H1 (cell line): Measurements from ENCODE around the gene OR2F1. TPM values are rescaled to one million over a fixed set of nuclear protein-coding genes. Genes with fewer than 3 reads are reported as not detected.

Experiments used
- CTCF ChIA-PET: fragments of 300-600 bp; sonication (Branson Sonifier 250); formaldehyde crosslinking; loops from one replicate; lab custom pipeline; 2021; ENCODE audit not compliant: partially characterized antibody; lab: Charles Lee
- POLR2A ChIA-PET: fragments of 300-600 bp; sonication (Branson Sonifier 250); formaldehyde crosslinking; loops from one replicate; lab custom pipeline; 2021; ENCODE audit warnings: inconsistent platforms; ENCODE audit not compliant: partially characterized antibody; lab: Charles Lee
- DNase-seq, 2 experiments: peaks; one replicate each; pipeline versions ENCODE4 v3.0.0 to v3.0.0-alpha.2; 2010 to 2022; ENCODE audit warnings: low spot score in 2 of 2, low read depth in 1 of 2, mixed read lengths in 1 of 2
- FAIRE-seq: peaks from 2 replicates; lab custom pipeline; 2011; peaks lifted over from hg19 to GRCh38; lab: Jason Lieb, UNC
- H2AFZ ChIP-seq: 2 replicates; pipeline ENCODE4 v1.8.1; 2012; ENCODE audit warnings: low read length, inconsistent platforms
- H2AK5ac ChIP-seq: 2 replicates; pipeline ENCODE4 v1.6.1; 2013; ENCODE audit warnings: low read depth, low read length
- H2BK120ac ChIP-seq: replicated peaks from 2 replicates; pipeline ENCODE3; 2013; ENCODE audit warnings: low read depth, low read length, inconsistent platforms
- H2BK12ac ChIP-seq: 2 replicates; pipeline ENCODE4 v1.6.1; 2013; ENCODE audit warnings: low read depth, low read length
- H2BK15ac ChIP-seq: 2 replicates; pipeline ENCODE4 v1.6.1; 2013; ENCODE audit warnings: low read length
- H2BK20ac ChIP-seq: 2 replicates; pipeline ENCODE4 v1.6.1; 2013; ENCODE audit warnings: low read length
- H2BK5ac ChIP-seq: 2 replicates; pipeline ENCODE4 v1.6.1; 2013; ENCODE audit warnings: low read depth, low read length
- H3K14ac ChIP-seq: 2 replicates; pipeline ENCODE4 v1.6.1; 2013; ENCODE audit warnings: inconsistent platforms; ENCODE audit not compliant: insufficient read length
- H3K18ac ChIP-seq: 2 replicates; pipeline ENCODE4 v1.6.1; 2013; ENCODE audit warnings: low read length; ENCODE audit errors: extremely low read depth
- H3K23ac ChIP-seq: 2 replicates; pipeline ENCODE4 v1.6.1; 2013; ENCODE audit warnings: inconsistent platforms; ENCODE audit not compliant: insufficient read length
- H3K23me2 ChIP-seq: 2 replicates; pipeline ENCODE4 v1.6.1; 2013; ENCODE audit warnings: low read depth, low read length
- H3K27ac ChIP-seq: 2 replicates; pipeline ENCODE4 v1.6.1; 2011; ENCODE audit warnings: low read depth, low read length, inconsistent platforms
- H3K27me3 ChIP-seq, 4 experiments: replicated peaks in 1 of 4; 1 replicate in 1 of 4; 2 replicates in 3 of 4; pipeline versions ENCODE4 v1.6.1 to v1.8.1; 2011 to 2013; ENCODE audit warnings: low read length in 3 of 4, mild to moderate bottlenecking in 3 of 4, inconsistent platforms in 2 of 4, mixed read lengths in 2 of 4, moderate library complexity in 1 of 4; ENCODE audit not compliant: control insufficient read depth in 3 of 4, insufficient read depth in 3 of 4; ENCODE audit errors: extremely low read depth in 1 of 4
- H3K36me3 ChIP-seq, 4 experiments: 2 replicates each; pipeline versions ENCODE4 v1.6.1 to v1.8.1; 2011 to 2013; ENCODE audit warnings: mild to moderate bottlenecking in 4 of 4, low read length in 3 of 4, moderate library complexity in 2 of 4, control low read depth in 1 of 4, inconsistent platforms in 1 of 4; ENCODE audit not compliant: insufficient read depth in 4 of 4, control insufficient read depth in 2 of 4
- H3K4ac ChIP-seq: replicated peaks from 2 replicates; pipeline ENCODE3; 2013; ENCODE audit warnings: low read length, low read depth, mixed read lengths, inconsistent platforms; ENCODE audit not compliant: insufficient read length
- H3K4me1 ChIP-seq, 4 experiments: replicated peaks in 1 of 4; 1 replicate in 1 of 4; 2 replicates in 3 of 4; pipeline versions ENCODE4 v1.6.1 to v1.8.1; 2011 to 2013; ENCODE audit warnings: low read length in 3 of 4, inconsistent platforms in 2 of 4, mixed read lengths in 1 of 4; ENCODE audit not compliant: insufficient read depth in 4 of 4, control insufficient read depth in 3 of 4
- H3K4me2 ChIP-seq, 2 experiments: 2 replicates each; pipeline versions ENCODE4 v1.6.1 to v1.8.1; 2011 to 2013; ENCODE audit warnings: low read depth in 2 of 2, low read length in 2 of 2, control low read depth in 1 of 2, inconsistent platforms in 1 of 2, mild to moderate bottlenecking in 1 of 2; ENCODE audit not compliant: insufficient read depth in 1 of 2
- H3K4me3 ChIP-seq, 4 experiments: fragments of 200-600, 300-600 bp in 1 of 4; sonication (generic), shearing (Covaris generic), sonication (Bioruptor Twin) in 1 of 4; 2 replicates each; pipeline versions ENCODE4 v1.5.1 to v1.8.1; 2011 to 2016; ENCODE audit warnings: low read length in 4 of 4, low read depth in 3 of 4, control low read depth in 2 of 4, inconsistent platforms in 2 of 4, mild to moderate bottlenecking in 2 of 4, mixed read lengths in 1 of 4, moderate library complexity in 1 of 4; ENCODE audit not compliant: insufficient read depth in 2 of 4; ENCODE audit errors: extremely low read depth in 1 of 4
- H3K56ac ChIP-seq: replicated peaks from 2 replicates; pipeline ENCODE3; 2013; ENCODE audit warnings: low read depth, mild to moderate bottlenecking, mixed read lengths, low read length, inconsistent platforms; ENCODE audit not compliant: insufficient read length
- H3K79me1 ChIP-seq: 2 replicates; pipeline ENCODE4 v1.6.1; 2013; ENCODE audit warnings: low read depth, low read length, control low read depth
- H3K79me2 ChIP-seq, 2 experiments: 2 replicates each; pipeline versions ENCODE4 v1.6.1 to v1.8.1; 2012 to 2013; ENCODE audit warnings: low read length in 2 of 2, mild to moderate bottlenecking in 2 of 2, inconsistent platforms in 1 of 2; ENCODE audit not compliant: insufficient read depth in 2 of 2, control insufficient read depth in 1 of 2
- H3K9ac ChIP-seq, 4 experiments: replicated peaks in 1 of 4; 1 replicate in 1 of 4; 2 replicates in 3 of 4; pipeline versions ENCODE4 v1.6.1 to v1.8.1; 2011 to 2013; ENCODE audit warnings: low read depth in 3 of 4, low read length in 3 of 4, control low read depth in 2 of 4, mild to moderate bottlenecking in 2 of 4, moderate library complexity in 2 of 4, inconsistent platforms in 1 of 4; ENCODE audit errors: extremely low read depth in 1 of 4
- H3K9me3 ChIP-seq, 2 experiments: 2 replicates each; pipeline versions ENCODE4 v1.6.1 to v1.8.1; 2012 to 2013; ENCODE audit warnings: mild to moderate bottlenecking in 2 of 2, moderate library complexity in 2 of 2, control low read depth in 1 of 2, inconsistent platforms in 1 of 2, low read depth in 1 of 2, low read length in 1 of 2, mixed read lengths in 1 of 2; ENCODE audit not compliant: insufficient read depth in 2 of 2
- H4K20me1 ChIP-seq, 2 experiments: replicated peaks in 1 of 2; 2 replicates each; pipeline versions ENCODE3 to v1.8.1; 2011 to 2013; ENCODE audit warnings: inconsistent platforms in 2 of 2, low read length in 2 of 2, mild to moderate bottlenecking in 1 of 2; ENCODE audit not compliant: insufficient read depth in 2 of 2, control insufficient read depth in 1 of 2
- H4K5ac ChIP-seq: 2 replicates; pipeline ENCODE4 v1.6.1; 2013; ENCODE audit warnings: low read length, low read depth, mixed read lengths, inconsistent platforms; ENCODE audit not compliant: insufficient read length
- H4K8ac ChIP-seq: 2 replicates; pipeline ENCODE4 v1.8.0; 2013; ENCODE audit warnings: mild to moderate bottlenecking, moderate library complexity, low read length, inconsistent platforms; ENCODE audit not compliant: insufficient read depth; ENCODE audit errors: extremely low read depth
- H4K91ac ChIP-seq: replicated peaks from 2 replicates; pipeline ENCODE3; 2013; ENCODE audit warnings: low read length, mixed read lengths, inconsistent platforms; ENCODE audit not compliant: insufficient read length
- BRCA1 ChIP-seq: IDR thresholded peaks from 2 replicates; pipeline ENCODE4 v1.6.1; 2012; ENCODE audit warnings: low read depth, low read length, improper control_type of control experiment
- CBX5 ChIP-seq: fragments of 300-800, 300-1000 bp; sonication (generic); IDR thresholded peaks from 2 replicates; pipeline ENCODE4 v1.7.1; 2016; ENCODE audit warnings: antibody characterized with exemption, low read length, low read depth
- CBX8 ChIP-seq: fragments of 300-800, 300-1000 bp; sonication (generic); IDR thresholded peaks from 2 replicates; pipeline ENCODE4 v1.7.1; 2016; ENCODE audit warnings: low read depth, low read length, borderline replicate concordance
- CHD1 ChIP-seq: IDR thresholded peaks from 2 replicates; pipeline ENCODE4 v1.6.1; 2012; ENCODE audit warnings: low read depth, low read length, improper control_type of control experiment
- CHD2 ChIP-seq: IDR thresholded peaks from 2 replicates; pipeline ENCODE4 v1.6.1; 2012; ENCODE audit warnings: low read length, improper control_type of control experiment
- CREB1 ChIP-seq: IDR thresholded peaks from 2 replicates; pipeline ENCODE4 v1.6.1; 2012; ENCODE audit warnings: inconsistent platforms
- CTBP2 ChIP-seq: IDR thresholded peaks from 2 replicates; pipeline ENCODE4 v1.7.0; 2011; ENCODE audit warnings: borderline replicate concordance, mild to moderate bottlenecking, moderate library complexity, mixed read lengths, low read length; ENCODE audit not compliant: insufficient read depth, insufficient read length
- HDAC6 ChIP-seq: IDR thresholded peaks from one replicate; pipeline ENCODE4 v1.7.1; 2012; ENCODE audit warnings: low read depth, mild to moderate bottlenecking, inconsistent platforms, low read length, moderate library complexity
- POU5F1 ChIP-seq: IDR thresholded peaks from 2 replicates; pipeline ENCODE4 v1.6.1; 2011; ENCODE audit warnings: low read depth, mild to moderate bottlenecking, low read length, moderate library complexity
- RAD21 ChIP-seq, 2 experiments: IDR thresholded peaks in 1 of 2; conservative IDR thresholded peaks in 1 of 2; 2 replicates each; pipeline ENCODE4 v1.6.1; 2011; ENCODE audit warnings: low read depth in 2 of 2, low read length in 2 of 2, improper control_type of control experiment in 1 of 2, inconsistent platforms in 1 of 2, mild to moderate bottlenecking in 1 of 2, moderate library complexity in 1 of 2
- SP1 ChIP-seq: IDR thresholded peaks from 2 replicates; pipeline ENCODE4 v1.6.1; 2011; ENCODE audit warnings: low read depth, low read length
- SP2 ChIP-seq: IDR thresholded peaks from 2 replicates; pipeline ENCODE4 v1.6.1; 2012; ENCODE audit warnings: mild to moderate bottlenecking, low read length, inconsistent platforms
- SP4 ChIP-seq: IDR thresholded peaks from 2 replicates; pipeline ENCODE4 v1.6.1; 2012; ENCODE audit warnings: low read length, inconsistent platforms
- SUZ12 ChIP-seq: fragments of 200-600 bp; sonication (generic); IDR thresholded peaks from 2 replicates; pipeline ENCODE4 v1.6.1; 2012; ENCODE audit warnings: mild to moderate bottlenecking, inconsistent platforms, low read length, moderate library complexity, mixed read lengths
- TBP ChIP-seq: IDR thresholded peaks from 2 replicates; pipeline ENCODE4 v1.6.1; 2011; ENCODE audit warnings: low read depth, low read length, improper control_type of control experiment
- polyA plus RNA-seq, 7 experiments: library from polyadenylated mRNA; depleted of rRNA in 3 of 7; stranded (reverse) in 5 of 7; unstranded in 2 of 7; fragments of >200 nt in 5 of 7; fragments of 200-250 nt in 2 of 7; gene quantifications; 1 replicate in 5 of 7; 2 replicates in 1 of 7; 4 replicates in 1 of 7; pipeline versions ENCODE4 v1.2.1 to v1.2.3, GENCODE V29; 2011 to 2013; ENCODE audit warnings: missing spikeins in 2 of 7, mixed read lengths in 2 of 7
- total RNA-seq: library from RNA; stranded (reverse); fragmentation: NEBNext Ultra II Directional; extraction: Animal tissue kit (Norgen Biotek cat#: 25700); gene quantifications from 2 replicates; pipeline ENCODE4 v1.2.1, GENCODE V29; 2021
- TF ChIP-seq, protein P1 (sequence below): IDR thresholded peaks from 2 replicates; pipeline ENCODE4 v1.6.1; 2011; ENCODE audit warnings: low read depth, mild to moderate bottlenecking, low read length; ENCODE audit not compliant: insufficient read depth

OR2F1 gene
- total and polyA plus RNA-seq, 2 of the 8 experiments (the other 6 are each of a cell fraction or from before 2014, with no cell fraction given), result 0.19 TPM; not detected in 1

DNA sequence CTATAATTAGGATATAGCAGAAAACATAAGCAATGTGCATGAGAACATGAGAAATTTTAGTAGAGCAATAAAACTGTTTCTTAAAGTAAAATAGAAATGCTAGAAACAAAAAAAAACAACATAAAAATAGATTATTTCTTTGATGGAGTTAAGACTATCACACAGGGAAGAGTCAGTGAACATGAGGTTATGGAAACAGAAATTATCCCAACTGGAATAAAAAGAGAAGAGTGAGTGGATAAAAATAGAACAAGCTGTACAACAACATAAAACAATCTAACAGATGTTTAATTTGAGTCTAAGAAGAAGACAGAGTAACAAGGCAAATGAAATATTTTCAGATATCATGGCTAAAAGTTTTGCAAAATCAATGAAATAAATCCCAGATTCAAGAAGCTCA, 38.0 kb downstream of the OR2F1 start:
- H4K91ac ChIP-seq, result no peak overlapping the region
- no peak overlapping the region for H3K4me3 ChIP-seq
- H3K36me3 ChIP-seq, result 0 out of 8 replicates have a peak, but pooled peaks cover 0 to 3% (median 0%) of the 10 kb centered on the region in 4 experiments
- POLR2A ChIA-PET, result no interaction called here
- no peak overlapping the region for H3K4me2 ChIP-seq
- H4K8ac ChIP-seq, result no peak overlapping the region
- H3K4me1 ChIP-seq, result no peaks in the 10 kb centered on the region
- no peaks in the 10 kb centered on the region for H3K23me2 ChIP-seq
- CTCF ChIA-PET, result no interaction called here
- H3K18ac ChIP-seq, result no peak overlapping the region
- no peak overlapping the region for H2AFZ ChIP-seq
- H3K14ac ChIP-seq, result no peak overlapping the region
- H4K5ac ChIP-seq, result no peak overlapping the region
- no peak overlapping the region for H2BK120ac ChIP-seq
- H2BK5ac ChIP-seq, result no peak overlapping the region
- no peak overlapping the region for H3K27ac ChIP-seq
- no peaks in the 10 kb centered on the region for H4K20me1 ChIP-seq
- no peak overlapping the region for H3K56ac ChIP-seq
- no peak overlapping the region for H2BK15ac ChIP-seq
- no peak for FAIRE-seq
- H2AK5ac ChIP-seq, result no peak overlapping the region
- no peak for DNase-seq
- no peaks in the 10 kb centered on the region for H3K27me3 ChIP-seq
- peaks cover 5 to 11% of the 10 kb centered on the region in 2 experiments; a peak in 3 of 4 replicates for H3K9me3 ChIP-seq
- no peaks in the 10 kb centered on the region for H3K79me2 ChIP-seq
- H3K79me1 ChIP-seq, result no peaks in the 10 kb centered on the region
- no peak overlapping the region for H2BK20ac ChIP-seq
- H2BK12ac ChIP-seq, result no peak overlapping the region
- no peak overlapping the region for H3K23ac ChIP-seq
- no peak overlapping the region for H3K9ac ChIP-seq
- no peak overlapping the region for H3K4ac ChIP-seq
- TF ChIP-seq CREB1 (no peak), HDAC6 (no peak), CHD1 (no peak), RAD21 (IDR thresholded peaks at IDR 0.05 in 1 of 2, conservative IDR thresholded peaks at IDR 0.05 in 1 of 2; ENCODE audit: low read depth in 2 of 2, low read length in 2 of 2) (no peak), SP1 (no peak), CBX5 (no peak), BRCA1 (no peak), CTBP2 (no peak), POU5F1 (no peak), CBX8 (no peak), CHD2 (no peak), TBP (no peak), SP4 (no peak), SP2 (no peak), SUZ12 (no peak)
- TF ChIP-seq, protein P1, sequence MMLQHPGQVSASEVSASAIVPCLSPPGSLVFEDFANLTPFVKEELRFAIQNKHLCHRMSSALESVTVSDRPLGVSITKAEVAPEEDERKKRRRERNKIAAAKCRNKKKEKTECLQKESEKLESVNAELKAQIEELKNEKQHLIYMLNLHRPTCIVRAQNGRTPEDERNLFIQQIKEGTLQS, result no peak
